GM23338 (cell line): ENCODE measurements around the gene SRR.

Source experiments
- EZH2 ChIP-seq: fragments of 200-600 bp; sonication (generic); IDR thresholded peaks from one replicate; pipeline ENCODE4 v1.8.0; 2017; ENCODE audit warnings: antibody characterized with exemption, mild to moderate bottlenecking, low read depth; ENCODE audit not compliant: unreplicated experiment
- EZH2phosphoT487 ChIP-seq: fragments of 200-600 bp; sonication (generic); IDR thresholded peaks from one replicate; pipeline ENCODE4 v1.8.1; 2018; ENCODE audit warnings: antibody characterized with exemption; ENCODE audit not compliant: unreplicated experiment
- STAT1 ChIP-seq: IDR thresholded peaks from one replicate; pipeline ENCODE4 v1.6.1; 2016; ENCODE audit warnings: antibody characterized with exemption; ENCODE audit not compliant: unreplicated experiment
- TF ChIP-seq, protein P1 (sequence below), 2 experiments: fragments of 200-600 bp in 1 of 2; sonication (generic) in 1 of 2; conservative IDR thresholded peaks; 2 replicates each; pipeline versions ENCODE4 v1.5.1 to v1.6.1; 2016 to 2017; ENCODE audit warnings: antibody characterized with exemption in 2 of 2, low read depth in 2 of 2, mild to moderate bottlenecking in 2 of 2, moderate library complexity in 1 of 2
- TF ChIP-seq, protein P2 (sequence below): IDR thresholded peaks from one replicate; pipeline ENCODE4 v1.6.1; 2018; ENCODE audit warnings: antibody characterized with exemption; ENCODE audit not compliant: unreplicated experiment

DNA sequence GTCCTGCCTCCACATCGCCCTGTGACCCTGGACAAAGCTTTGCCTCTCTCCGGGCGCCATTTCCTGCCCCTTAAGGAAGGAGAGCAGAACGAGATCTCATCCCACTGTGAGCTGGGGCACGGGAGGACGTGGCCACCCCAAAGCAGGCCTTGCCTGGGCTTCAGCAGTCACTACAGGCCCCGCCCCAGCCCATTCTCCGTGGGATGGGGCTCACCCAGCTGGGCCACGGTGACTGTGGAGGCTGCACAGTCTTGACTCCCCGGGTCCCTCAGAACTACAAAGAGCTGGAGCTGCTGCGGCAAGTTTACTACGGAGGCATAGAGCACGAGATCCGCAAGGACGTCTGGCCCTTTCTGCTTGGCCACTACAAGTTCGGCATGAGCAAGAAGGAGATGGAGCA is 68.9 kb downstream of the SRR start:
- TF ChIP-seq, protein P1, sequence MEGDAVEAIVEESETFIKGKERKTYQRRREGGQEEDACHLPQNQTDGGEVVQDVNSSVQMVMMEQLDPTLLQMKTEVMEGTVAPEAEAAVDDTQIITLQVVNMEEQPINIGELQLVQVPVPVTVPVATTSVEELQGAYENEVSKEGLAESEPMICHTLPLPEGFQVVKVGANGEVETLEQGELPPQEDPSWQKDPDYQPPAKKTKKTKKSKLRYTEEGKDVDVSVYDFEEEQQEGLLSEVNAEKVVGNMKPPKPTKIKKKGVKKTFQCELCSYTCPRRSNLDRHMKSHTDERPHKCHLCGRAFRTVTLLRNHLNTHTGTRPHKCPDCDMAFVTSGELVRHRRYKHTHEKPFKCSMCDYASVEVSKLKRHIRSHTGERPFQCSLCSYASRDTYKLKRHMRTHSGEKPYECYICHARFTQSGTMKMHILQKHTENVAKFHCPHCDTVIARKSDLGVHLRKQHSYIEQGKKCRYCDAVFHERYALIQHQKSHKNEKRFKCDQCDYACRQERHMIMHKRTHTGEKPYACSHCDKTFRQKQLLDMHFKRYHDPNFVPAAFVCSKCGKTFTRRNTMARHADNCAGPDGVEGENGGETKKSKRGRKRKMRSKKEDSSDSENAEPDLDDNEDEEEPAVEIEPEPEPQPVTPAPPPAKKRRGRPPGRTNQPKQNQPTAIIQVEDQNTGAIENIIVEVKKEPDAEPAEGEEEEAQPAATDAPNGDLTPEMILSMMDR (conservative IDR thresholded peaks at IDR 0.05; ENCODE audit: low read depth in 2 of 2) = no peak
- no peak for TF ChIP-seq STAT1
- no peak for TF ChIP-seq EZH2
- TF ChIP-seq EZH2phosphoT487 = no peak
- TF ChIP-seq, protein P2, sequence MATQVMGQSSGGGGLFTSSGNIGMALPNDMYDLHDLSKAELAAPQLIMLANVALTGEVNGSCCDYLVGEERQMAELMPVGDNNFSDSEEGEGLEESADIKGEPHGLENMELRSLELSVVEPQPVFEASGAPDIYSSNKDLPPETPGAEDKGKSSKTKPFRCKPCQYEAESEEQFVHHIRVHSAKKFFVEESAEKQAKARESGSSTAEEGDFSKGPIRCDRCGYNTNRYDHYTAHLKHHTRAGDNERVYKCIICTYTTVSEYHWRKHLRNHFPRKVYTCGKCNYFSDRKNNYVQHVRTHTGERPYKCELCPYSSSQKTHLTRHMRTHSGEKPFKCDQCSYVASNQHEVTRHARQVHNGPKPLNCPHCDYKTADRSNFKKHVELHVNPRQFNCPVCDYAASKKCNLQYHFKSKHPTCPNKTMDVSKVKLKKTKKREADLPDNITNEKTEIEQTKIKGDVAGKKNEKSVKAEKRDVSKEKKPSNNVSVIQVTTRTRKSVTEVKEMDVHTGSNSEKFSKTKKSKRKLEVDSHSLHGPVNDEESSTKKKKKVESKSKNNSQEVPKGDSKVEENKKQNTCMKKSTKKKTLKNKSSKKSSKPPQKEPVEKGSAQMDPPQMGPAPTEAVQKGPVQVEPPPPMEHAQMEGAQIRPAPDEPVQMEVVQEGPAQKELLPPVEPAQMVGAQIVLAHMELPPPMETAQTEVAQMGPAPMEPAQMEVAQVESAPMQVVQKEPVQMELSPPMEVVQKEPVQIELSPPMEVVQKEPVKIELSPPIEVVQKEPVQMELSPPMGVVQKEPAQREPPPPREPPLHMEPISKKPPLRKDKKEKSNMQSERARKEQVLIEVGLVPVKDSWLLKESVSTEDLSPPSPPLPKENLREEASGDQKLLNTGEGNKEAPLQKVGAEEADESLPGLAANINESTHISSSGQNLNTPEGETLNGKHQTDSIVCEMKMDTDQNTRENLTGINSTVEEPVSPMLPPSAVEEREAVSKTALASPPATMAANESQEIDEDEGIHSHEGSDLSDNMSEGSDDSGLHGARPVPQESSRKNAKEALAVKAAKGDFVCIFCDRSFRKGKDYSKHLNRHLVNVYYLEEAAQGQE = no peak
